Measurements from ENCODE around the gene GLI3.

The GLI3 gene

GRCh38 chr7:42143711-42144600 lies 93.1 kb downstream of the GLI3 start:
- DNase-seq (ENCODE audit: low spot score) = peak; percentile 61

- no peak for DNase-seq (ENCODE audit: low spot score)
Measured at GRCh38 chr7:42142089-42142488, 94.9 kb downstream of the GLI3 start.

- DNase-seq (ENCODE audit: low spot score) = no peak
Measured at GRCh38 chr7:42139751-42140150, 97.3 kb downstream of the GLI3 start.

GRCh38 chr7:42138691-42139090 lies 98.3 kb downstream of the GLI3 start:
- no peak for DNase-seq (ENCODE audit: low spot score)

GRCh38 chr7:42137941-42138340 lies 99.1 kb downstream of the GLI3 start:
- DNase-seq (ENCODE audit: low spot score) = no peak

- DNase-seq (ENCODE audit: low spot score) = no peak
Measured at GRCh38 chr7:42137431-42137830, 99.6 kb downstream of the GLI3 start.

- no peak for DNase-seq (ENCODE audit: low spot score)
Measured at GRCh38 chr7:42135728-42136127, 101.3 kb downstream of the GLI3 start.

- DNase-seq (ENCODE audit: low spot score) = no peak
Measured at GRCh38 chr7:42134276-42134876, 102.6 kb downstream of the GLI3 start.

- no peak for DNase-seq (ENCODE audit: low spot score)
Measured at GRCh38 chr7:42133321-42133720, 103.7 kb downstream of the GLI3 start.

- DNase-seq (ENCODE audit: low spot score) = no peak
Measured at GRCh38 chr7:42128703-42129102, 108.3 kb downstream of the GLI3 start.

GRCh38 chr7:42127232-42127622 lies 109.8 kb downstream of the GLI3 start:
- no peak for DNase-seq (ENCODE audit: low spot score)

GRCh38 chr7:42126475-42127231 lies 110.4 kb downstream of the GLI3 start:
- DNase-seq (ENCODE audit: low spot score) = no peak

GRCh38 chr7:42125321-42125720 lies 111.7 kb downstream of the GLI3 start:
- no peak for DNase-seq (ENCODE audit: low spot score)

GRCh38 chr7:42123716-42124115 lies 113.3 kb downstream of the GLI3 start:
- DNase-seq (ENCODE audit: low spot score) = no peak

- DNase-seq (ENCODE audit: low spot score) = no peak
Measured at GRCh38 chr7:42120191-42120590, 116.8 kb downstream of the GLI3 start.

GRCh38 chr7:42117201-42117600 lies 119.8 kb downstream of the GLI3 start:
- DNase-seq (ENCODE audit: low spot score) = no peak

GRCh38 chr7:42115795-42116194 lies 121.2 kb downstream of the GLI3 start:
- DNase-seq (ENCODE audit: low spot score) = no peak

GRCh38 chr7:42110333-42110732 lies 126.7 kb downstream of the GLI3 start:
- no peak for DNase-seq (ENCODE audit: low spot score)

- DNase-seq (ENCODE audit: low spot score) = no peak
Measured at GRCh38 chr7:42108803-42109528, 128.0 kb downstream of the GLI3 start.

- peak; percentile 92 for DNase-seq (ENCODE audit: low spot score)
Measured at GRCh38 chr7:42107484-42108240, 129.3 kb downstream of the GLI3 start.

- peak; percentile 31 for DNase-seq (ENCODE audit: low spot score)
Measured at GRCh38 chr7:42106562-42106961, 130.4 kb downstream of the GLI3 start.

Data from AG20443 (cell line).